BJ (cell line): ENCODE measurements around the gene OXSR1. TPM values are rescaled to one million over a fixed set of nuclear protein-coding genes. Genes with fewer than 3 reads are reported as not detected.

Source experiments
- CTCF ChIA-PET: fragments of 350-600 bp; formaldehyde crosslinking; extraction: SDS; loops from one replicate; lab custom pipeline; 2021; ENCODE audit warnings: antibody characterized with exemption, inconsistent platforms; lab: Yijun Ruan, JAX
- POLR2A ChIA-PET: fragments of 300-600 bp; sonication (Branson Sonifier 250); formaldehyde crosslinking; extraction: SDS; loops from one replicate; lab custom pipeline; 2021; ENCODE audit warnings: antibody characterized with exemption; lab: Charles Lee
- DNase-seq: peaks from one replicate; pipeline ENCODE4 v3.0.0-alpha.2; 2011; ENCODE audit warnings: low read depth
- H3K27me3 ChIP-seq: 2 replicates; pipeline ENCODE4 v1.6.0; 2011; ENCODE audit warnings: low read length; ENCODE audit not compliant: control insufficient read depth, insufficient read depth
- H3K36me3 ChIP-seq: 2 replicates; pipeline ENCODE4 v1.5.1; 2011; ENCODE audit warnings: low read length; ENCODE audit not compliant: control insufficient read depth, insufficient read depth
- H3K4me3 ChIP-seq: 2 replicates; pipeline ENCODE4 v1.5.1; 2011; ENCODE audit warnings: low read depth, mild to moderate bottlenecking, control low read depth, low read length
- CTCF ChIP-seq: IDR thresholded peaks from 2 replicates; pipeline ENCODE4 v1.5.1; 2011; ENCODE audit warnings: low read depth, mild to moderate bottlenecking, control low read depth, inconsistent platforms, low read length, moderate library complexity; ENCODE audit not compliant: insufficient read depth
- polyA plus RNA-seq: library from polyadenylated mRNA; depleted of rRNA; stranded (reverse); fragments of >200 nt; gene quantifications from 2 replicates; pipeline ENCODE4 v1.2.3, GENCODE V29; 2011

The OXSR1 gene
- polyA plus RNA-seq, 1 experiment, result 27.6 TPM

DNA sequence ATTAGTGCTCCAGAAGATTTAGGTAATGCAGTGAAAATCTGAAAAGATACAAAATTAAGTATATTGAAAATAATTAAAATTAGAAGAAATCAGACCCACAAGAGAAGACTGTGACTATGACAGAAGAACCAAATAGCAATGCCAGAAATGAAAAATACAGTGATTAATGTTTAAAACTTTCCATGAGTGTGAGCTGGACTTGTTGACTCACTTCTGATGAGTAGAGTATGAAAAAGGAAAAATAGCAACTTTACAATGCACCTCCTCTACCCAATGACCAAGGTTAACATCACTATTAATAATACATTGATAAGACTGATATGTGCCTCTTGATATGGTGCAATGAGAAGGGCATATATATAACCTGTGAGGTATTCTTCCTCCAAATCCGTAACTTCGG, 60.9 kb downstream of the OXSR1 start:
- DNase-seq, result peak; percentile 9
- H3K27me3 ChIP-seq, result no peaks in the 10 kb centered on the region
- peaks cover 3% of the 10 kb centered on the region for H3K36me3 ChIP-seq
- no peak for TF ChIP-seq CTCF
- CTCF ChIA-PET, result interaction anchor here (0.6 to 1.0 kb wide), 2 partner anchors 95 to 713 kb away, joined by 3 read pairs; no protein-coding TSS in a partner anchor
- POLR2A ChIA-PET, result no interaction called here
- H3K4me3 ChIP-seq, result no peak overlapping the region

DNA sequence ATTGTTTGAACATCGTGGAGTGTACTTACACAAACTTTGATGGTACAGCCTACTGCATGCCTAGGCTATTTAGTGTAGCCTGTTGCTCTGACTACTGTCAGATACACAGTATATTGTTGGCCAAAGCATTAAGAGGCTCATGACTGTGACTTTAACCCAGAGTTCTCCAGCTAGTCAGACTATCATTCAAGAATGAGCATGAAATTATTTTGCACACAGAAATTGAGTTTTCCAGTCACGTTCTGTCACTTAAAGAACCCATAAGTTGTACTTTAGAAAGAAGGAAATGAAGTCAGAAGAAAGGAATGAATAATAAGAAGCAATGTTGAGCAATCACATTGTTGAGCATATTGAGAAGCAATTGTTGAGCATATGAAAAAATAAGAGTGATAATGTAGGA, 62.7 kb downstream of the OXSR1 start:
- ChIA-PET CTCF (no interaction called here), POLR2A (no interaction called here)
- peak; percentile 24 for DNase-seq
- TF ChIP-seq CTCF, result no peak
- peaks cover 2% of the 10 kb centered on the region for H3K36me3 ChIP-seq
- H3K4me3 ChIP-seq, result no peak overlapping the region
- H3K27me3 ChIP-seq, result no peaks in the 10 kb centered on the region

- CTCF ChIA-PET, result no interaction called here
- DNase-seq, result no peak
- no peak overlapping the region for H3K4me3 ChIP-seq
- POLR2A ChIA-PET, result no interaction called here
- no peaks in the 10 kb centered on the region for H3K27me3 ChIP-seq
- TF ChIP-seq CTCF, result no peak
- H3K36me3 ChIP-seq, result peaks cover 2% of the 10 kb centered on the region; the same call in 1 of the 2 replicates
Measured at GRCh38 chr3:38229036-38229435, 63.7 kb downstream of the OXSR1 start.

DNA sequence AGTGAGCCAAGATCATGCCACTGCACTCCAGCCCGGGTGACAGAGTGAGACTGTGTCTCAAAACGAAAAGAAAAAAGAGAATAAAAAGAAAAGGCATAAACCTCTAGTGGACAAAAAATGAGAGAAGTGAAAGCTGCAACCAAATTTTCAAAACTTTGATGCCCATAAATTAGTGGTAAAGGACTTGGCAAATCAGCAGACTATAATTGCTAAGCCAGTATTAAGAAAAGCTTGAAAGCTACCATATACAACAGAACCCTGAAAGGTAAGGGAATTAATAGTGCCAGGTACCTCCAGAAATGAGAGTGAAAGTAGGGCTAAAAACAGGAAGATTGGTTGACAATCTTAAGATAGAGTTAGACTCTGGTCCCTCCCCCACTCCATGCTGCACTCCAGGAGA, 67.4 kb downstream of the OXSR1 start:
- Histone ChIP-seq H3K36me3 (peaks cover 5% of the 10 kb centered on the region; the same call in 1 of the 2 replicates), H3K27me3 (no peaks in the 10 kb centered on the region), H3K4me3 (no peak overlapping the region)
- DNase-seq, result no peak
- ChIA-PET CTCF (interaction anchor here (0.6 kb wide), 1 partner anchor 15 kb away, joined by 5 read pairs; no protein-coding TSS in a partner anchor), POLR2A (no interaction called here)
- TF ChIP-seq CTCF, result no peak

GRCh38 chr3:38235466-38235865, 70.1 kb downstream of the OXSR1 start:
- no peaks in the 10 kb centered on the region for H3K27me3 ChIP-seq
- peaks cover 5% of the 10 kb centered on the region; the same call in 1 of the 2 replicates for H3K36me3 ChIP-seq
- POLR2A ChIA-PET, result no interaction called here
- DNase-seq, result no peak
- CTCF ChIA-PET, result interaction anchor here (0.7 kb wide), 1 partner anchor 29 kb away, joined by 3 read pairs; no protein-coding TSS in a partner anchor
- TF ChIP-seq CTCF, result no peak
- H3K4me3 ChIP-seq, result no peak overlapping the region
